Activated T-helper 1 cell treated with anti-CD3 and anti-CD28 coated beads, Interleukin-2, amount 50 U/mL, for 16 hours (primary cell): ENCODE measurements around the gene P2RY2.

Source experiments
- DNase-seq, 2 donors: peaks; one replicate each; pipeline ENCODE4 v3.0.0-alpha.2; 2020; ENCODE audit warnings: low read depth in 1 of 2, low spot score in 1 of 2

Gene P2RY2

GRCh38 chr11:73204711-73205121 is 13.4 kb upstream of the P2RY2 start:
- no peak for DNase-seq

GRCh38 chr11:73205661-73206343 is 12.3 kb upstream of the P2RY2 start:
- no peak for DNase-seq

GRCh38 chr11:73206801-73207200 is 11.3 kb upstream of the P2RY2 start:
- DNase-seq: no peak

- no peak for DNase-seq
These were observed 8.2 kb upstream of the P2RY2 start for GRCh38 chr11:73209892-73210291.

GRCh38 chr11:73210916-73211667 is 7.0 kb upstream of the P2RY2 start:
- no peak for DNase-seq

- no peak for DNase-seq
These were observed 4.6 kb upstream of the P2RY2 start for GRCh38 chr11:73213196-73214143.

- DNase-seq: no peak
These were observed 2.6 kb upstream of the P2RY2 start for GRCh38 chr11:73215191-73216134.

GRCh38 chr11:73216465-73216864 is 1.6 kb upstream of the P2RY2 start:
- no peak for DNase-seq

- no peak for DNase-seq
These were observed 811 bp upstream of the P2RY2 start for GRCh38 chr11:73217131-73217809.

- no peak for DNase-seq
These were observed 323 bp upstream of the P2RY2 start for GRCh38 chr11:73217810-73218105.

GRCh38 chr11:73218830-73219215 is 742 bp downstream of the P2RY2 start:
- no peak for DNase-seq

GRCh38 chr11:73219396-73220285 is 1.6 kb downstream of the P2RY2 start:
- no peak for DNase-seq

- DNase-seq: no peak
These were observed 3.4 kb downstream of the P2RY2 start for GRCh38 chr11:73221451-73221850.

GRCh38 chr11:73221996-73222395 is 3.9 kb downstream of the P2RY2 start:
- DNase-seq: no peak

- DNase-seq: no peak
These were observed 6.1 kb downstream of the P2RY2 start for GRCh38 chr11:73223998-73224730.

- no peak for DNase-seq
These were observed 7.1 kb downstream of the P2RY2 start for GRCh38 chr11:73225001-73225686.

- DNase-seq: no peak
These were observed 7.8 kb downstream of the P2RY2 start for GRCh38 chr11:73225851-73226250.
